CD4-positive, alpha-beta T cell treated with Interleukin-4 for 1 hour (primary cell): ENCODE measurements around the gene ZNF550.
A peak's percentile ranks its signal among the peaks of the same experiment; 100 is the strongest.

Experiments used
- DNase-seq, 2 donors: peaks; one replicate each; pipeline ENCODE4 v3.0.0-alpha.2; 2020 to 2022

ZNF550 gene

DNA sequence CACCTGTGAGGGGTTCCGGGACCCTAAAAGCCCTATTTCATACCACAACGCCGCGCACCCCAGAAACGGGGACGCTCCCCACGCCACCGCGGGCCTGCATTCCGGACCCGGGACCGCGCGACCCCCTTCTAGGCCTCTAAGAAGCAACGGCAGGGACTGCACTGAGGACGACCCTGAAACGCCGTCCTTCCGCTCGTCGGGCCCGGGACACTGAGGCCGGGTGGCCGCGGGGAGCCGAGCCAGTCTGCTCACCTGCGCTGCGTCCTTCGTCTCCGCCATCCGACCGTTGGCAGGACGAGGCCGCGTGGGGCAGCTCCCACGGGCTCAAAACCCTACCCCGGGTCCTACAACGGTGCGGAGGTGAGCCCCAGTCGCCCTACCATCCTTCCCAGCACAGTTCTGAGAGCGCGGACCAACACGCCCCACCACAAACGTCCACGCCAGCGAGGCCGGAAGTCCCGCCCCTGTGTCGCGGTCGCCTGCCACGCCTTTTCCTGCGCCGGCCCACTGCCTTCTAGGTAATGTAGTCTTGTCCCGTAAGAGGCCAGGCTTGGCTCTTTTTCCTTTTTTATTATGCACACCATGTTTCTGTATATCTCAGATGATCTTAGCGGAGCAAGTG is at the start of gene ZNF550:
TSS of gene ZNF550 (minus strand) at position 460 of the 622 bp plus-strand sequence. CDS start at position 279, 181 bp downstream.
- peak; percentile 89 to 90 for DNase-seq

DNA sequence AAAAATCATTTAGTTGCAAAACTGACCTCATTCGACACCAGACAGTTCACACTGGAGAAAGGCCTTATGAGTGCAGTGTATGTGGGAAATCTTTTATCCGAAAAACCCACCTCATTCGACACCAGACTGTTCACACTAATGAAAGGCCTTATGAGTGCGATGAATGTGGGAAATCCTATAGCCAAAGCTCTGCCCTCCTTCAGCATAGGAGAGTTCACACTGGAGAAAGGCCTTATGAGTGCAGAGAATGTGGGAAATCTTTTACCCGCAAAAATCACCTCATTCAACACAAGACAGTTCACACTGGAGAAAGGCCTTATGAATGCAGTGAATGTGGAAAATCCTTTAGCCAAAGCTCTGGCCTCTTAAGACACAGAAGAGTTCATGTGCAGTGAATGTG is 47.3 kb upstream of the ZNF550 start:
- DNase-seq = no peak

DNA sequence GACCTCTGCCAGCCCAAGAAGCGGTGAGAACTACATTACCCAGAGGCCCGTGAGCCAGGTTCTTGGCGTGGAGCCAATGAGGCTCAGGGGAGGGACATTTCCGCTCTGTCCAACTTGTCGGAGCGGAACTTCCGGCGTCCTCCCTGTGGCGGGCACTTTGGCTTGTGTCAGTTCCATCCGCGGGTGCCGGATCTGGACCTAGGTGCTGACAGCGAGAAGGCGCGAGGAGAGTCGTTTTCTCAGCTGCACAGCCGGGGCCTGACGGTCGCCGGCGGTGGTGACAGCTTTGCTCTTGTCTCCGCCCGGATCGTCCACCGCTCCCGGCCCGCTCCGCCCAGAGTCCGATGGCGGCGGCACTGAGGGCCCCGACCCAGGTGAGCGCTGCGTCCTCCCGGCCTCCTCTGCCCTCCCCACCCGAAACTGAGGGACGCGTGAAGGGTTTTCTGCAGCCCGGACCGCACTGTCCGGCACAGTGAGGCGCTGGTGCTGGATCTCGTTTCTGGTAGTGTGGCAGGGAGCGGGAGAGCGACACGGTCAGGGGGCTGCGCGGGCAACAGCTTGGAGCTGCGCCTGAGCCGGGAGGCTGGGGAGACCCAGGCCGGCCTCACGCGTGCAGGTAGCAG is 40.2 kb upstream of the ZNF550 start, which contains the start of gene ZNF530:
TSS of gene ZNF530 (plus strand) at position 125 of the 623 bp plus-strand sequence. CDS start 4,461 bp downstream, outside the sequence.
- DNase-seq = peak; percentile 89

DNA sequence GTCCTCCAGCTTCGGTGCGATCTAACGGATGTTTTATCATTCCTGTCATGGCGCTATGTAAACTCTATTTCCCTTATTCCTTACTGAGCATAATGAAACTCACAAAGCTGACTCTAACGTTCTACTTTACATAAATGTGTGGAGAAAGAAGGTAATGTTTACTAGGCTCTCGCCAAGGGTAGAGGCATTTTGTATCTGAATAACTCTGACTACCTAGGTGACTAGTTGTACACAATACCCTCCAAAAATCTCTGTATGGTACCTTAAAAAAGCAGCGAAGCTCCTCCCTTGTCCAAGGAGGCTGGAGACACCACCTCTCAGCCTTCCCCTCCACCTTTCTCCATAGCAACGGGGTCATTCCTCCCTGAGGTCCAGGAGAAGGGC is 39.7 kb upstream of the ZNF550 start:
- DNase-seq = no peak

DNA sequence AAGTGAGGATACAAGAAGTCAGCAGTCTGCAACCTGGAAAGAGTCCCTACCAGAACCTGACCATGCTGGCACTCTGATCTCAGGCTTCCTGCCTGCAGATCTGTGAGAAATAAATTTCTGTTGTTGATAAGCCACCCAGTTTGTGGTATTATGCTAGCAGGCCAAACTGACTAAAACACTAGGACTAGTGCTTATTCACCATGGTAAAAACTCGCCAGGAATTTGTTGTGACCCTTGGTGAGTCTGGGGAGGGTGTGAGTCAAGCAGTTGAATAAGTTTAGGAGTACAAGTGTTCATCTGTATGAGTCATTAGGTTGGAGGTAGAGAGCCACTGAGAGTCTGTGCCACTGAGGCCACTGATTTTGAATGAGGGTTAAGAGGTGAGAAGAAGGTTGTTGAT is 27.9 kb upstream of the ZNF550 start:
- no peak for DNase-seq

DNA sequence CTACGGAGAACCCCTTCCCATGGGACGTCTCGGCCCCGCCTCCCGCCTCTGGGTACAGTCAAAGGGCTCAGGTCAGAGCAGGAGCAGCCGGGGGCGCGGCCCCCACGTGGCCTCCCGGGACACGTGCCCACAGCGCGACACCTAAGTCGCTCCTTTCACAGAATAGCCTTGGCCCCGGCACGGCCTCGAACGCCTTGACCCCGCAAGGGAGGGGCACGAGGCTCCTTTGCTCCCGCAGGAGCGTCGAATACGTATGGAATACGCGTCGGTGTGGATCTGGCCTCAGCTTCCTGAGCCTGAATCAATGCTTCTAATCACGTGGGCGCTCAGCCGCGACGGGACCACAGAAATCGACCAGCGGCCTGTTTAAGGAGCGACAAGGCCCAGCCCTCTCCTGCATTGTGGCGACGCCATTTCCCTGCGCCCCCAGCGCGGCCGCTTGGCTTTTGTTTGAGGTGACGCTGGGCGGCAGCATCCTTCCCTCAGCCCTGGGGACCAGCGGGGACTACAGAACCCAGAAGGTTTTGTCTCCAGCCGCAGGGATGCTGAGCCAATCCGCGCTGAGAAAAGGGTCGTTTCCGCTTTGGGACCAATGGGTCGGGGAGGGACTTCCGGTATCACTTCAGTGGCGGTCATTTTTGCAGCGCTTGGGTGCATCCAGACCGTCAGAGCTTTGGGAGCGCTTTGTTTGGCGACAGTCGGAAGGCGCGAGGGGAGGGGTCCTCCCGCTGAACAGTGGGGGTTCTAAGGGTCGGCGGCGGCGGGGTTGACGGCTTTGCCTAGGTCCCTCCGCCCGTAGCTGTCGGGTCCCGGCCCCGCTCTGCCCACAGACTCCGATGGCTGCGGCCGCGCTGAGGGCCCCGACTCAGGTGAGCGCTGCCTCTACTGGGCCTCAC is 24.1 kb upstream of the ZNF550 start, which contains the start of gene ZIK1:
TSS of gene ZIK1 (plus strand) at position 625 of the 896 bp plus-strand sequence. CDS start at position 837, 212 bp downstream.
- peak; percentile 93 to 95 for DNase-seq

DNA sequence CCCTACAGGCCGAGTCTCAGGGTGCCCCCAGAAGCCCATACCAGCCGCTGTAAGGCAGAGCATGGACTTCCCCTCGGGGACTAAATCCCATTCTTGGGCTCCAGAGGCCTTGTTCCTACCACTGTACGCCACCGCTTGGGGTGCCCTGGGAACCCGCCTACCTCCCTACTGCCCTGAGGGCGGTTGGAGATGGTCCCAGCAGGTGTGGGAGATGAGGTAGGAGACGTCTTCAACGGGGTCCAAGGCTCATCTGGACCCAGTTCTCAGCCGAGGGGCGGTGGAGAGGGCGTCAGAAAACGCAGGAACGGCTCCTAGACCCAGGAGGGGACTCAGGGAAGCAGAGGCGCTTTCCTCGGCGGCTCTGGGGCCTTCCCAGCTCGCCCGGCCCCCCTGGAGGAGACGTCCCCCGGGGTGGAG is 23.4 kb upstream of the ZNF550 start:
- no peak for DNase-seq

DNA sequence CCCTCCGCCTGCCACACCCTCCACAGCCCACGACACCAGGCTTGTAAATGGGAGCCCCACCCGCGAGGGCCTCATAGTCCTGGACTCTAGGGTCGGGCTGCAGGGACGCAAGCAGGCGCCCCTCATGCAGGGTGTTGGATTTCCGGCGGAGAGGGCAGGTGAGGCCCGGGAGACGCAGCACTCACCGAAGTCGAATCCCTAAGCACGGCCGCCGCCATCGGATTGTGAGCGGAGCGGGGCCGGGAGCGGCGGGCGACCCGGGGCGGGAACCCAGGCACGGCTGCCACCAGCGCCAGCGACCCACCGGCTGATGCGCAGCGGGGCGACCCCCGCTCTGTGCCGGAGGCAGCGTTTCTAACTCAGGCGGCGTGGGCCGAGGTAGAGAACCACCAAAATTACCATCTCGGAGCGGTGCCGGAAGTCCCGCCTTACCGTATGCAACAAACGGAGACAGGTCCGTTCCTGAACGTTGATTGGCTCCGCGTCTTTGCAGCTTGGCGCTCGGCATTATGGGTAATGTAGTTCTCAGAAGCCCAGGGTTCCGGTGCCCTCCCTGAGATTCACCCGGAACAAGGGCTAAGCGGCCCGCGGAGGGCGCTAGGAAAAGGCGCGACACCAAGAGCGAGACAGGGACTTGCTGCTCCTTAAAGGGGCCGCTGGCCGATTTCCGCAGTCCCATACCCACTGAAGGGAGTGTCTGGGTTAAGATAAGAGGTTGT is 19.0 kb upstream of the ZNF550 start, which contains the start of gene ZNF416:
TSS of gene ZNF416 (minus strand) at position 425 of the 719 bp plus-strand sequence. CDS start at position 218, 207 bp downstream.
- DNase-seq = peak; percentile 99

DNA sequence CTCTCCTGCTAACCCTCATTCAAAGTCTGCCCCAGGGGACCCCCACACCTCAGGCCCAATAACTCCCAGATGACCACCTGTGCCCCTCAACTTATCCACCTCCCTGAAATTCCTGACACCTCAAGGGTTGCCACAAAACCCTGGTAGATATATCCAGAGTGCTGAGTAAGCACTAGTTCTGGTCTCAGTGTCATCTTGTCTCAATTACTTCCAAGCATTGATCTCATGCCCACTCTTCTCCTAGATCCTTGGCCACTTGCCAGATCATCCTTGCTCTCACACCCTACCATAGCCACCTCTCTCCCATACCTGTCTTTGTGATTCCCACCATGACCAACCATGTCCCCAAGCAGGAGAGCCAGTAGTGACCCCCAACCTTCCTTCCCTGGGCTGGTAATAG is 17.0 kb upstream of the ZNF550 start:
- no peak for DNase-seq

DNA sequence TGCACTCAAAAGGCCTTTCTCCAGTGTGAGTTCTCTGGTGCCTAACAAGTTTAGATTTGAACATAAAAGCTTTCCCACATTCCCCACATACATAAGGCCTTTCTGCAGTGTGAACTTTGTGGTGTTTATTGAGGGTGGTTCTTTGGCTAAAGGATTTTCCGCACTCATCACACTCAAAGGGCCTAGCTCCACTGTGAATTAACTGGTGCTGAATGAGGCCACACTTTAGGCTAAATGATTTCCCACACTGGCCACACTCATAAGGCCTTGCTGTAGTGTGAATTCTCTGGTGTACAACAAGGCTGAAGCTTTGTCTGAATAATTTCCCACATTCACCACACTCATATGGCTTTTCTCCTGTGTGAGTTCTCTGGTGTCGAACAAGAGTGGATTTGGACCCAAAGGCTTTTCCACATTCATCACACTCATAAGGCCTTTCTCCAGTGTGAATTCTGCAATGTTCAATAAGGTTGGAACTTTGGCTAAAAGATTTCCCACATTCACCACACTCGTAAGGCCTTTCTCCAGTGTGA is 12.8 kb upstream of the ZNF550 start:
- no peak for DNase-seq

DNA sequence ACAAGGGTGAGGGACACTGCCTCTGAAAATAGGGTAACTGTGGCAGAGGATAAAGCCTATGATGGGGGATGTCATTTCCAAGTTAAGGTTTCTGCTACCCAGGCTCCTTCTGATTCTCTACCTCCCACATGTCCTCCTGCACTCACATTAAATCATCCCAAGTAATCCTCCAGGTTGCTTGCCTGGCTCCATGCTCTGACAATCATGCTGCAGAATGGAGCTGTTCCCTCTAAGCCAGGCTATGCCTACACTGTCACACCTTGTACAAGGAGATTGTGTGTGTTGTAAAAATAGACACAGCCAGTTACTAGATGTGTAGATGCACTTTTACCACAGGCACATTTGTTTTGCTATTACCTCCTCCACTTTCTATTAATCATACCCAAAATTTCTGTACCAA is 11.0 kb upstream of the ZNF550 start:
- no peak for DNase-seq

DNA sequence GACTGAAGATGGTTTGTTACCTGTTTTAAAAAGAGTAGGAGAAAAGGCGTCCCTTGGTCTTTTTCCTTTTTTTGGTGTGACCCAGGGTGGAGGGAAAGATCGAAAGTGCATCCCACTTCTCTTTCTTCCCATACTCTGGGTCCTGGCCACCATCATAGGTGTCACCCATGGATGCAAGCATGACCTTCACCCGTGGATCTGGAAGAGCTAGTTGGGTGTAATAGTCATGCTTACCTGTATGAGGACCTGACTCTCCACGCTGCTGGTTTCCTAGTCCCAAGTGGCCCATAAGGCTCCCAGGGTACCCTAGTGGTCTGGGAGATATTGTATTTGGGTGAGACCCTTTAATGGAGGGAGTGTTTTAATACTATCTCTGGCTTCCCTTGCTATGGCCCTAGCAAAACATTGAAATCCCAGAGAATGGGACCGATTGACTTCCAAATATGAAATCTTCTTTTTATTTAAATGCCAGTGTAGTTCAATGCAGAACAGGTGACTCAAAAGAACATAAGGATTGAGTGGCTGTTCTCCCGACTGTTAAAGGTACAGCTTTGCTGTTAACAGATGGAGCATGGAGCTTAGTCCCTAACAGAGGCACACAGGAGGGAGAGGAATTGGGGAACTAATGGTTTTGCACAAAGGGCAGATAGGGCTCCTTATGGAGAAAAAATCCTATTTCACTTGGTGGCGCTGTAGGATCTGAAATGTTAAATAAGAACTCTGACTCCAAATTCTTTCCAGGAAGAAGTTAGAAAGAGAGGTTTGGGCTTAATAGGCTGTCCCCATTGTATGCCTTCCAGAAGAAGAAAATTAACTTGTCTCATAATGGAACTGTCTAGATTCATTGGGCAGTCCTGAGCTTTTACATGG is 7.0 kb upstream of the ZNF550 start:
- DNase-seq = no peak

DNA sequence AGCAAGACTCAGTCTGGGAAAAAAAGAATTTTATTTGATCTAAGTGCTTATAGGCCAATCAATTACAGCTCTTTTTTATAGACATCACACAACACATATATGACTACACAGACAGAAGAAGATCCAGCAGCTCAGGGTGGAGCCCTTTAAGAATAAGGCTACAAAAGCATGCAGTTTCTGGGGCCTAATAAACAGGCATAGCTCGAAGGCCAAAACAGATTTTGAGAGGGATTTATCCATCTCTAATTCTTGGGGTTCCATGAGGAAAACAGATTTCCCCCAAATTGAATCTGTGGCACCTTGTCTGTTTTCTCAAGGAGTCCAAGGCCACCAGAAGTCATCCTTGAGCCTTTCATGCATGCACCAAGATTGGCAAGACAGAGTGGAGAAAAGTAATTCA is 3.9 kb upstream of the ZNF550 start:
- no peak for DNase-seq

DNA sequence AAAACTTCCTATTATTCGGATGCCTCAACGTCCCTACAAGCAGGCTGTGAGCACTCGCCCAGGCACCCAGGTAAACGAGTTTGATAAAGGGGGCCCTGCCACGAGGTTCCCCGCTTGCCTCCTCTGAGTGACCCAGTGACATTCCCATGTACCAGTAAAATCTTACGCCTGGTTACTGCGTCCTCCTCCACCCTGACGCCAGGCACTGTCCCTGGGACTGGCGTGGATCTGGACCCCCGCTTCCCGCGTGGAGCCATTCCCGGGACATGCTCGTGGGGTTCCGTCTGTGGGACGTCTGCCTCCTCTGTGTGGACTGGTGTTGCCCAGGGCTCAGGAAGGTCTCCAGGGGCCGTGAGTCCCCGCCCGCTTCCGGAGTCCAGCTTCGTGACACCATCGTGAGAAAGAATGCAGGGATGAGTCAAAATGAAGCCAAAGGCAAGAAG is 407 bp upstream of the ZNF550 start:
- no peak for DNase-seq

DNA sequence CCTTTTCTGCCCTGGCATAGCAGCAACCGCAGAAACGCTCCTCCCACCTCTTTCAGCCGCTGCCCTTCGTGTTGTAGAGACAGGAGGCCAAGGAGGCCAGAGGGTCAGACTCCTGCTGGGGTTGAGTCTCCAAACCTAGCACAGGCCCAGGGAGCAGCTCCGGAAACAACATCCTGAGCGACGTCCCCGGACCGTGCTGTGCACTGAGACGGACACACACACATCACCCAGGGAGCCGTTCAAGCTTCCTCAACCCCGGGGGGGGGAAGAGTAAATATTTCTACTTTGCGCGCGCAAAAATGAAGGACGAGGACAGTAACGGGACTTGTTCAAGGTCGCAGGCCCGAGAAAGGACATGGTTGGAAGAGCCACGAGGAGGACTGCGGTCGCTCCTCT is 657 bp downstream of the ZNF550 start:
- DNase-seq = peak in 1 of 2 donors; percentile 13

DNA sequence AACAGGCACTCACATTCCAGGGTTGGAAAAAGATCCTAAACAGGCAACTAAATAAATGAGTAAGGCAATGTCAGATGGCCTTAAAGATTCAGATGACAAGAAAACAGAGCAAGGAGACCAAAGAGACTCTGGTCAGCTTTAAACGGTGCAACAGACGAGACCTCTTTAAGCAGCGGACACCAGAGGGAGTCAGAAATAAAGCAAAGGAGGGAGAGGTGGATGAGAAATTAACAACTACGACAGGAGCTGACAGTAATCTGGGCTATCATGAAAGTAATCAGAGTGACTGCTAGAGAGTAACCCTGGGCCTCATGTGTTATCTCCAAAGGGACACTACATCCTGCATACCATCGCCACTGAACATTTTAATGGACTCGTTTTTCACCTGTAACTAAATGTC is 1.1 kb downstream of the ZNF550 start:
- no peak for DNase-seq

DNA sequence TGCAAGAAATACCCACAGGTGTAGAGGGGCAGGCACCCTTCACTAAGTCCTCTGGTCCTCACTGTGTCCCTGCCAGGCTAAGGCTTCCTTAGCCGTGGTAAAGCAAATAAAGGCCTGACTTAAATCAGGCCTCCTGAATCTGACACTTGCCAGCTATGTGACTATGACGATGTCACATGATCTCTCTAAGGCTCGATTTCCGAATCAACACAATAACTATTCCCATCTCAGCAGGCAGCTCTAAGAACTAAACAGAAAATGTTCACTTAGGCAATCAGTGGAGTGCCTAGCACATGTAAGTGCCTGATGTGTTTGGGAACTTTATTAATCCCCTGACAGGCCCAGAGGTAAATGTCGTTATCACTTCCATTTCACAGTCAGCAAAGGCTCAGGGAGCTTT is 2.0 kb downstream of the ZNF550 start:
- no peak for DNase-seq

DNA sequence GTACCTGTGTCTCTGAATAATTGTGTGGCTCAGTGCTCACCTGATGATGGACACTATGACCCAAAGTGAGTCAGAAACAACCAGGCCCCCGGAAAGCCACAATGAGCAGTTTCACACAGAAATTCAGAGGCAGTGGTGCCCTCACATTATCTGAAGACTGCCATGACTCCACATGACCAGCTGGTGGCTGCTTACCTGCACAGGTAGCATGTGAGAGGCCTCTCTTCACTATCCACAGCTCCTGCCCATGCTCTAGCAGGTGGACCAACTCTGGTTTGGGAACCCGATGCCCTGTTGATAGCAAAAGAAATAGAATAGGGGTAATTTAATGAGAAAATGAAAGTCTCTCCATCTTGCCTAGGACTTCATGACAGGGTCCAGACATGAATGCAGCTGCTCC is 7.2 kb downstream of the ZNF550 start:
- DNase-seq = no peak

DNA sequence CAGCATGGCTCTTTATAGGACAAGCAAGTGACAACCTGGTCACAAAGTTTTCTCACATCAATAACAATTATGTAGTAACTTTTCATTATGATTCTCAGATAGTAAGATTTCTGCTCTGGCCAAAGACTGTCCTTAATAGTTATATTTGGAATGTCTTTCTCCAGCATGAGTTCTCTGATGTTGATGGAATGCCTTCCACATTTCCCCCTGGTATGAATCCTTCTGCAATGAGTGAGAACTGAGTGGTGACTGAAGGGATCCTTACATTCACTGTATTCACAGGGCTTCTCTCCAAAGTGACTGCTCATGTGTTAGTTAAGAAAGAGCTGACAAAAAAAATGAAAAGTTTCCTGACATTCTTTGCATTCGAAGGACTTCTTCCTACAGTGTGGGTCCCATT is 13.2 kb downstream of the ZNF550 start:
- DNase-seq = no peak

DNA sequence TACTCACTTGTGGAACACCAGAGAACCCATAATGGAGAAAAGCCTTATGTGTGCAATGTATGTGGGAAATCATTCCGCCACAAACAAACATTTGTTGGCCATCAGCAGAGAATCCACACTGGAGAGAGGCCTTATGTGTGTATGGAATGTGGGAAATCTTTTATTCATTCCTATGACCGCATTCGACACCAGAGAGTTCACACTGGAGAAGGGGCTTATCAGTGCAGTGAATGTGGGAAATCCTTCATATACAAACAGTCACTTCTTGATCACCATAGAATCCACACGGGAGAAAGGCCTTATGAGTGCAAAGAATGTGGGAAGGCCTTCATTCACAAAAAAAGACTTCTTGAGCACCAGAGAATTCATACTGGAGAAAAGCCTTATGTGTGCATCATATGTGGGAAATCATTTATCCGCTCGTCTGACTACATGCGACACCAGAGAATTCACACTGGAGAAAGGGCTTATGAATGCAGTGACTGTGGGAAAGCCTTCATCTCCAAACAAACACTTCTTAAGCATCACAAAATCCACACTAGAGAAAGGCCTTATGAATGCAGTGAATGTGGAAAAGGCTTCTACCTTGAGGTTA is 21.6 kb downstream of the ZNF550 start:
- no peak for DNase-seq
